Amniotic epithelial cell (primary cell): ENCODE data around the gene MUC5B.

ENCODE experiments used
- DNase-seq: peaks from one replicate; pipeline ENCODE4 v3.0.0-alpha.2; 2010; ENCODE audit warnings: low read depth

Gene MUC5B

DNA sequence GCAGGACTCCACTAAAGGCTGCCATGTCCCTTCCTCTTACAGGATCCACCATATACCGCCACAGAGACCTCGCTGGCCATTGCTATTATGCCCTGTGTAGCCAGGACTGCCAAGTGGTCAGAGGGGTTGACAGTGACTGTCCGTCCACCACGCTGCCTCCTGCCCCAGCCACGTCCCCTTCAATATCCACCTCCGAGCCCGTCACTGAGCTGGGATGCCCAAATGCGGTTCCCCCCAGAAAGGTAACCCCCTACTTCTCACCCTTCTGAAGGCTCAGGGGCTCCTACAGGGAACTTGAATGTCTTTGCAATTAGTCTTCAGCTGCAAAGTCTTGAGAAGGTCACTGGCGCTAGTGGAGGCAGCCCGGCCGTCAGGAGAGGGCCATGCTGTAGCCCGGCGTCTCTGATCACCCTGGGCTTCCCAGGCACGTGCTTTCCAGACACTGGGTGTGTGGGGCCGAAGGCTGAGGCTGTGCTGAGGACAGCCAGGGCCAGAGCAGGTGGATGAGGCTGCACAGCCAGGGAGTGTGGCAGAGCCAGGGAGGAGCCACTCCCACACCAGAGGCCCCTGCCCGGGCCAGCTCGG is 30.0 kb upstream of the MUC5B start:
- DNase-seq: no peak

DNA sequence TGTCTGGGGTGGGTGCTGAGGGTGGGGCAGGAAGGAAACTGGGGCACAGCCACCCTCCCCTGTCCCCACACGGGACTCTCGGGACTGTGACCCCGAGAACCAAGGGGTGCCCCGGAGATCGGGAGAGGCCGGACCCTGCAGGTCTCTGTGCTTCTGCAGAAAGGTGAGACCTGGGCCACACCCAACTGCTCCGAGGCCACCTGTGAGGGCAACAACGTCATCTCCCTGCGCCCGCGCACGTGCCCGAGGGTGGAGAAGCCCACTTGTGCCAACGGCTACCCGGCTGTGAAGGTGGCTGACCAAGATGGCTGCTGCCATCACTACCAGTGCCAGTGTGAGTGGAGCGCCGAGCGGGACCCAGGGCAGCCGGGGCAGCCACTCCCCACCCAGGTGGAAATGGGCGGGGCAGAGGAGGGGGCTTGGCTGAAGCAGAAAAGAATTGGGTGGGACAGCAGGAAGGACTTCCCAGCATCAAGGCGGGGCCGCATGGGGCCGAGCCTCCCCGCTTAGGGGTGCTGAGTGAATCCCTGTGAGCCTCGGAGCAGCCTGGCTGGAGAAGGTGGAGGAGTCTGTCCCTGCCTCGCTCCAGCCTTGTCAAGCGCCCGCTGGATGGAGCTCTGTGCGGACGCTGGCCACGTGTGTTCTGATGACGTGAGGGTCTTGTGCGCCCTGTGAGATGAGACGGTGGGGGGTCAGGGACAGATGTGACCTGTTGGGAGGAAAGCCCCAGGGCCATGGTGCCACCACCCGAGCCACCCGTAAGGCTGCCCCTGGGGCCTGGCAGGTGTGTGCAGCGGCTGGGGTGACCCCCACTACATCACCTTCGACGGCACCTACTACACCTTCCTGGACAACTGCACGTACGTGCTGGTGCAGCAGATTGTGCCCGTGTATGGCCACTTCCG is 29.3 kb upstream of the MUC5B start:
- no peak for DNase-seq

GRCh38 chr11:1194231-1194976 is 28.5 kb upstream of the MUC5B start:
- DNase-seq: no peak

DNA sequence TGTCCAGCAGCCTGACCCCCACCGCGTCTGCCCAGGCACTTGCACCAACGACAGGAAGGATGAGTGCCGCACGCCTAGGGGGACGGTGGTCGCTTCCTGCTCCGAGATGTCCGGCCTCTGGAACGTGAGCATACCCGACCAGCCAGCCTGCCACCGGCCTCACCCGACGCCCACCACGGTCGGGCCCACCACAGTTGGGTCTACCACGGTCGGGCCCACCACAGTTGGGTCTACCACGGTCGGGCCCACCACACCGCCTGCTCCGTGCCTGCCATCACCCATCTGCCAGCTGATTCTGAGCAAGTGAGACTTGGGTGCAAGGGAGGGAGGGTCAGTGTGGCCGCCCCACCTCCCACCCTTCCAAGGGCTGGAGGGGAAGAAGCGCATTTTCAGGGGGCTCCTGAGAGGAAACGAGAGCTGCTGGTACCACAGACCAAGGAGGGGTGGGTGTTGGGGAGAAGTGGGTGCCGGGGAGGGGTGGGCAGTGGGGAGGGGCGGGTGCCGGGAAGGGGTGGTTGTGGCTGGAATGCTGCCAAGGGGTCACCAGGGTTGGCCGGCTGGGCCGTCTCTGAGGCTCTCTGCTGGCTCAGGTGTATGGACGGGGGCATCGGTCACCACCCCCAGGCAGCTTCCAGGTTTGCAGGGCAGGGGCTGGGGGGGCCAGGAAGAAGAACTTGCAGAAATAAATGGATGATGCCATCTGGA is 27.7 kb upstream of the MUC5B start:
- no peak for DNase-seq

- DNase-seq: no peak
Measured at GRCh38 chr11:1195682-1196515, 27.0 kb upstream of the MUC5B start.

DNA sequence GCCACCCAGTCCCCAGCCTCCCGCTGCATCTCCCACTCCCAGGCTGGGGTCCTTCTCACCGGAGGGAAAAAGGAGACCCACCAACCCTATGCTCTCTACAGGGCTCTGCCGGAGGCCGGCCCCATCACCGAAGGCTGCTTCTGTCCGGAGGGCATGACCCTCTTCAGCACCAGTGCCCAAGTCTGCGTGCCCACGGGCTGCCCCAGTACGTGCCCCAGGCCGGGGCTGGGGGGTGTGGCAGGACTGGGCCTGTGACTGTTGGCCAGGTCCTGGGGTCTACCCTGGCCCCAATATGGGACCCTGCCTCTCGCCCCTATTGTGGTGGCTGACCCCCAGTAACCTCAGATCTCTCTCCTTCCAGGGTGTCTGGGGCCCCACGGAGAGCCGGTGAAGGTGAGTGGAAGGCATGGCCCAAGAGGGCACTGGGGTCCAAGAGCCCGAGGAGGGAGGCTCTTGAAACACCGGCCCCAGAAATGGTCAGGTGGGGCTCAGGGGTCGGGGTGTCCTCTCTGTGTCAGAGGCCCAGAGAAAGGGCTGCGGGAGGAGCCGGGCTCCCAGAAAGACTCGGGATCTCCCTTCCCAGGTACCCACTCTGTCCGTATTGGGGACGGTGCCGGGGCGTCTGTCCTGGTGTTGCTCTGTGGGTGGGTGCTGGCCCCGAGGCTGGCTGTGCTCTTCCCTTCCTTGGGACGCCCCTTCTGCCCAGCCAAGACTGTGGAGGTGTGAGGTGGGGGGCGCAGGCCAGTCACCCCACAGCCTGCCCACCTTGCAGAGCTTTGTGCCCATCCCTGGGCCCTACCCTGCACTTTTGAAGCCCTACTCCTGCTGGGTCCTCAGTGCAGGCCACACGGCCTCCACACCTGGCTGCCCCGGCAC is 26.1 kb upstream of the MUC5B start:
- no peak for DNase-seq

- no peak for DNase-seq
Measured at GRCh38 chr11:1197431-1197885, 25.4 kb upstream of the MUC5B start.

DNA sequence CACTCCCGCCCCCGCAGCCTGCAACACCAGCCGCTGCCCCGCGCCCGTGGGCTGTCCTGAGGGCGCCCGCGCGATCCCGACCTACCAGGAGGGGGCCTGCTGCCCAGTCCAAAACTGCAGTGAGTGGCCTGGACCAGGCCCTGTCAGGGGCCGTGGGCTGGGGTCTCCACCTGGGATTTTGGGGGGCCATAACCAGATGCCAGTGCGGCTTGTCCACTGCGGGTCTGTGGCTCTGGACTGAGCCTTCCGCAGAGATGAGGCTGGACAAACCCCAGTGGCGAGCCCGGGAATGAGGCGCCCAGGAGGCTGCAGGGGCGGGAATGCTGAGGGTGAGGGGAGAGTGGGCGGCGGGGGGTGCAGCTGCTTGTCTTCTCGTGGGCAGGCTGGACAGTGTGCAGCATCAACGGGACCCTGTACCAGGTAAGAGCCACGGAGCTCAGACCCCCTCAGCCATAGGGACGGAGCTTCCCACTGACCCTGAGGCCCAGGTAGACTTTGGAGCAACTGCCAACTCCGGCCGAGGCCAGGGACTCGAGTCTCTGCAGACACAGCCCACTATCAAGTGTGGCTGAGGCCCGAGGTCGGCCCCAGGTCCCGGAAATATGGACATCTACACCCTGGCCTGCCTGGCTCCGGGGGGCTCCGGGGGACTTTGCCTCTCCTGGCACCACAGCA is 24.8 kb upstream of the MUC5B start:
- DNase-seq: no peak

DNA sequence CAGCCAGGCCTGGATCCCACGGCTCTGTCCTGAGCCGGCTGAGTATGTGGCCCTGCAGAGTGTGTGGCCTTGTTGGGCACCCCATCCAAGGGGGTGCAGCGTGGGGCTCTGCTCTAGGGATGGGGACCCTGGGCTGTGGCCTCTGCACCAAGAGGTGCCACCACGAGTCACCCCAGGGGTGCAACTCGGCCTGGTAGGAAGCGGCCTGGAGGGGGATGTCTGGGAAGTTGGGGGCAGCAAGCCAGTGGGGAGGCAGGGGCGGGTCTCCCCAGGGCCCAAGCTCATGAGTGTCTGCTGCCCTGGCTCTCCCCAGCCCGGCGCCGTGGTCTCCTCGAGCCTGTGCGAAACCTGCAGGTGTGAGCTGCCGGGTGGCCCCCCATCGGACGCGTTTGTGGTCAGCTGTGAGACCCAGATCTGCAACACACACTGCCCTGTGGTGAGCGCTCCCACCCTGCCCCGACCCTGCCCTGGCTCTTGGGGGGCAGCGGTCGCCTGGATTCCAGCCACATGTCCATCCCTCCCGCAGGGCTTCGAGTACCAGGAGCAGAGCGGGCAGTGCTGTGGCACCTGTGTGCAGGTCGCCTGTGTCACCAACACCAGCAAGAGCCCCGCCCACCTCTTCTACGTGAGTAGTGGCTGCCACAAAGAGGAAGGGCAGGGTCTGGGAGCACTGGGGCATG is 24.2 kb upstream of the MUC5B start:
- no peak for DNase-seq

DNA sequence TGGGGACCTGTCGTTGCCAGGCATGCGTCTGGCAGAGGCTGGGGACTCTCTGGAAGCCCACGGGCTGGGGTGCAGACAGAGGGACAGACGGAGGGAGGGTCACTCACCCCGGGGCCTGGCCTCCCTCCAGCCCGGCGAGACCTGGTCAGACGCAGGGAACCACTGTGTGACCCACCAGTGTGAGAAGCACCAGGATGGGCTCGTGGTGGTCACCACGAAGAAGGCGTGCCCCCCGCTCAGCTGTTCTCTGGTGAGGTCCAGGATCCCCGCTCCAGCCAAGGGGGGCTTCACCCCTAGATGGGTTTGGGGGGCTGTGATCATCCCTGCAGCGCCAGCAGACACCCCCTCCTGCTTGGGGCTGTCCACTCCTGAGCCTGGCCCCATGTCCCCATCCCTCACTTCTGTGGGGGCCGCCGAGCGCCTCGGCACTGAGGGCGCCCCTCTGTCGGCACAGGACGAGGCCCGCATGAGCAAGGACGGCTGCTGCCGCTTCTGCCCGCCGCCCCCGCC is 23.6 kb upstream of the MUC5B start:
- DNase-seq: no peak

DNA sequence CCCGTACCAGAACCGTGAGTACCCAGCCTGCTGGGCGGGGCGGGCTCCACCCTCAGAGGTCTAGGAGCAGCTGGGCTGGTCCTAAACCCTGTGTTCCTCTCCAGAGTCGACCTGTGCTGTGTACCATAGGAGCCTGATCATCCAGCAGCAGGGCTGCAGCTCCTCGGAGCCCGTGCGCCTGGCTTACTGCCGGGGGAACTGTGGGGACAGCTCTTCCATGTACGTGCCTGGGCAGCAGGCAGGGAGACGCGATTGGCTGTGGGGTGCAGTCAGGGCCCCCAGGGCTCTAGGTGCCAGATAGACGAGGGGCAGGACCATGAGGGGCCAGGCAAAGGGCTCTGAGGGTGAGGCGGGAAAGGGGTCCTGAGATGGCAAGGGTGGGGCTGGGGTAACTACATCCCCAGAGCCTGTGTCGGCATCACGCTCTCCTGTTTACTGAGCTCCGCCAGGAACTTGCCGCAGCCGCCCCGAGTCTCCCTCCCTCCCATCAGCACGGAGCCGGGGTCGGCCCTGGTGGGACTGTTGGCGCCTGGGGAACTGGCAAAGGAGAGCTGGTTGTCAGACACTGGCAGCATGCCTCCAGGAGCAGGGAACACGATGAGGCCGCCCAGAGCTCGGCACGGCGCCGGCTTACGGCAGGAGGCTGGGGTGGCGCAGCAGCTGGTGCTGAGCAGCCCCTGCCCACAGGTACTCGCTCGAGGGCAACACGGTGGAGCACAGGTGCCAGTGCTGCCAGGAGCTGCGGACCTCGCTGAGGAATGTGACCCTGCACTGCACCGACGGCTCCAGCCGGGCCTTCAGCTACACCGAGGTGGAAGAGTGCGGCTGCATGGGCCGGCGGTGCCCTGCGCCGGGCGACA is 22.9 kb upstream of the MUC5B start:
- DNase-seq: no peak

DNA sequence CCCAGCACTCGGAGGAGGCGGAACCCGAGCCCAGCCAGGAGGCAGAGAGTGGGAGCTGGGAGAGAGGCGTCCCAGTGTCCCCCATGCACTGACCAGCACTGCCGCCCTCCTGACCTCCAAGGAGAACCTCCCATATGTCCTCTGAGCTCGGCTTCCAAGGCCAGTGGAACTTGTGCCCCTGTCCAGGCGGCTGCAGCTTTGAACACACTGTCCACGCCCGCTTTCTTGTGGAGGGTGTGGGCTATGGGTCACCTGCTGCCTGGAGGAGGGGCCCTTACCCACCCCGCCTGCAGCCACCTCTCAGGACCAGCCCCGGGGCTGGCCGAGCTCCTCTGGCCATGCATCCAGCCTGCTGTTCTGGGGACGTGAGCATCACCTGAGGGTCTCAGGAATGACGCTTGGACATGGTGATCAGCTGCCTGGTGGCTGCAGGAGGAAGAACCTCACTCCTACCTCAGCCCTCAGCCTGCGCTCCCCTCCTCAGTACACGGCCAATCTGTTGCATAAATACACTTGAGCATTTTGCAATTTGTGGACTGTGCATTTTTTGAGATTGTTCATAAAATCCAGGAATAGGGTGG is 22.2 kb upstream of the MUC5B start:
- DNase-seq: no peak

- peak; percentile 14 for DNase-seq
Measured at GRCh38 chr11:1201395-1202153, 21.3 kb upstream of the MUC5B start.

DNA sequence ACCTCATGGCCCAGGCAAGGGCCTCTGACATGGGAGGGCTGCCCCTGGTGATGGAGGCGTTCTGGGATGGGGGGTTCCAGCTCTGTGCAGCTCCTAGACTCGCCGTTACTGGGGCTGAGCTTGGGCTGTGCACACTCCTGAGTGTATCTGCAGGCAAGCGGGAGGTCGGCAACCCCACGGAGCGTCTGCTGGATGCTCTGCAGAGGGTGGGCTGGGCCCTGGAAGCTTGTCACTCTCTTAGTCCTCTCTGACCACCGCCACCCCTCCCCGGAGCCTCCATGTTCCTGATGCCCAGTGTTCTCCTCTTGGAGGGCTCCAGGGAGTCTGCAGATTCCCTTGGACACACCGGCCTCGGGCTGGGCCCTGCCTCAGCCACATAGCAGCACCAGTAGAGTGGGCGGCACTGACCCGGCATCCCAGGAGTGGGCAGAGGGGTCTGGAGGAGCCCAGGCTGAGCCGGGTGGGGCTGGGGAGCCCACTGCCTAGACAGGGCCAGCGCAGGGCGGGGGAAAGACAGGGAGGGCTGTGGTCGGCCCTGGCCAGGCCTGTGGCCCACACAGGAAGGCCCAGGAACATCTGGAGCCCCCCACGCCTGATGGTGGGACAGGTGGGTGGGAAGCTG is 20.6 kb upstream of the MUC5B start:
- no peak for DNase-seq

GRCh38 chr11:1202776-1203504 is 19.9 kb upstream of the MUC5B start:
- DNase-seq: peak; percentile 3
